Stimulated activated naive CD8-positive, alpha-beta T cell treated with anti-CD3 and anti-CD28 coated beads, Interleukin-15, amount 100 ng/mL, for 72 hours (primary cell): ENCODE data around the gene DLL3.

ENCODE experiments used
- ATAC-seq: fragments of 150-1000 bp; cut with Tn5 transposase; 2 replicates; pipeline ENCODE4 v1.10.0; 2021; ENCODE audit warnings: mild to moderate bottlenecking, moderate library complexity
- DNase-seq, 2 donors: peaks; one replicate each; pipeline ENCODE4 v3.0.0; 2021 to 2022
- H3K27ac Mint-ChIP-seq, 2 donors: one replicate each; pipeline ENCODE4 v1.8.0; 2022; ENCODE audit warnings: mild to moderate bottlenecking in 2 of 2, mixed read lengths in 2 of 2, moderate library complexity in 2 of 2
- H3K27me3 Mint-ChIP-seq: one replicate; pipeline ENCODE4 v1.8.0; 2022; ENCODE audit warnings: mixed read lengths
- H3K4me1 Mint-ChIP-seq: one replicate; pipeline ENCODE4 v1.8.0; 2022; ENCODE audit warnings: mild to moderate bottlenecking, mixed read lengths
- H3K4me3 Mint-ChIP-seq, 2 donors: one replicate each; pipeline ENCODE4 v1.8.0; 2022; ENCODE audit warnings: mild to moderate bottlenecking in 2 of 2, mixed read lengths in 2 of 2, moderate library complexity in 1 of 2
- H3K9me3 Mint-ChIP-seq, 2 donors: one replicate each; pipeline ENCODE4 v1.8.0; 2022; ENCODE audit warnings: mixed read lengths in 2 of 2

The DLL3 gene

DNA sequence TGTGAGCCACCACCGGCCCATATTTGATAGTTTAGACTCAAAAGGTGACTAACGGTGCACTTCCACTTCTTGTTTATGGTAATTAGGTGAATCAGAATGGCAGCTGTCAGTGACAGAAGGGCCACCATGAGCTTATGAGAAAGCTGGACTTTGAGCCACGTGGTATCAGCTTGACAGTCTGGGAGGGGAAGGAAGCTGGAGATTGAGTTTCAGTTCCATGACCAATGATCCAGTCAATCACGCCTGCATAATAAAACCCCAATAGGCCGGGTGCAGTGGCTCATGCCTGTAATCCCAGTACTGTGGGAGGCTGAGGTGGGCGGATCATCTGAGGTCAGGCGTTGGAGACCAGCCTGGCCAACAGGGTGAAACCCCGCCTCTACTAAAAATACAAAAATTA lies 25.7 kb downstream of the DLL3 start:
- ATAC-seq (no peak), DNase-seq (no peak)
- Mint-ChIP-seq H3K4me1 (peaks cover 11% of the 10 kb centered on the region), H3K27ac (no peak overlapping the region), H3K27me3 (no peaks in the 10 kb centered on the region), H3K9me3 (no peaks in the 10 kb centered on the region), H3K4me3 (no peak overlapping the region)

DNA sequence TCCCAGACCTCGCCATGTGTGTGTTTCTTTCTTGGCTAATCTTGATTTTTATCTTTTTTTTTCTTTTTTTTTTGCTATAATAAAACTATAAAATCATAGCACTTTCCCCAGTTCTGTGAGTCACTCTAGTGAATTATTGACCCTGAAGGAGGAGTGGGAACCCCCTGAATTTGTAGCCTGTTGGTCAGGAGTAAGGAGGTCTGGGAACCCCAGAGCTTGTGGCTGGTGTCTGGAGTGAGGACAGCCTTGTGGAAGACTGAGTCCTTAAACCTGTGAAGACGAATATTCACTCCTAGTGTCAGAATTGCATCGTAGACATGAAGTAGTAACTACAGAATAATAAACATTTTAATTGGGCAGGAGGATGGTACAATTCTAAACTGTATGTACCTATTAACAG lies 26.5 kb downstream of the DLL3 start:
- H3K27me3 Mint-ChIP-seq, result no peaks in the 10 kb centered on the region
- no peaks in the 10 kb centered on the region for H3K9me3 Mint-ChIP-seq
- H3K4me1 Mint-ChIP-seq, result peaks cover 16% of the 10 kb centered on the region
- H3K27ac Mint-ChIP-seq, result peak overlapping the region in 1 of 2 donors; percentile 59
- H3K4me3 Mint-ChIP-seq, result no peak overlapping the region
- ATAC-seq, result no peak
- no peak for DNase-seq

DNA sequence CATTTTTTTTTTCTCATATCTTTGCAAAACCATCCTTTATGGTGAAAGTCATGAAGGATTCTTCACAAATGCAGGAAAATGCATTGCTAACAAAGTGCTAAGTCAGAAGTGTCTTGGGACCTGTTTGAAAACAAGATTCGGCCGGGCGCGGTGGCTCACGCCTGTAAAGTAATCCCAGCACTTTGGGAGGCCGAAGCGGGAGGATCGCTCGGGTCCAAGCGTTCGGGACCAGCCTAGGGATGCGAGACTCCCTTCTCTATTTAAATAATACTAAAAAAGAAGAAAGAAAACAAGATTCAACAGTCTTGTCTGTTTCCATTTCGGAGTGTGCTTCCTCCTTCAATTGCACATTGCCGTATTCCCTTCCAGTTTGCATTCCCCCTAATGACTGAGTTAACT lies 33.1 kb downstream of the DLL3 start:
- Mint-ChIP-seq H3K4me3 (peak overlapping the region; percentile 92 to 97), H3K27me3 (no peaks in the 10 kb centered on the region), H3K4me1 (peaks cover 28% of the 10 kb centered on the region), H3K9me3 (no peaks in the 10 kb centered on the region), H3K27ac (peak overlapping the region; percentile 88 to 95)
- ATAC-seq (no peak), DNase-seq (no peak)

DNA sequence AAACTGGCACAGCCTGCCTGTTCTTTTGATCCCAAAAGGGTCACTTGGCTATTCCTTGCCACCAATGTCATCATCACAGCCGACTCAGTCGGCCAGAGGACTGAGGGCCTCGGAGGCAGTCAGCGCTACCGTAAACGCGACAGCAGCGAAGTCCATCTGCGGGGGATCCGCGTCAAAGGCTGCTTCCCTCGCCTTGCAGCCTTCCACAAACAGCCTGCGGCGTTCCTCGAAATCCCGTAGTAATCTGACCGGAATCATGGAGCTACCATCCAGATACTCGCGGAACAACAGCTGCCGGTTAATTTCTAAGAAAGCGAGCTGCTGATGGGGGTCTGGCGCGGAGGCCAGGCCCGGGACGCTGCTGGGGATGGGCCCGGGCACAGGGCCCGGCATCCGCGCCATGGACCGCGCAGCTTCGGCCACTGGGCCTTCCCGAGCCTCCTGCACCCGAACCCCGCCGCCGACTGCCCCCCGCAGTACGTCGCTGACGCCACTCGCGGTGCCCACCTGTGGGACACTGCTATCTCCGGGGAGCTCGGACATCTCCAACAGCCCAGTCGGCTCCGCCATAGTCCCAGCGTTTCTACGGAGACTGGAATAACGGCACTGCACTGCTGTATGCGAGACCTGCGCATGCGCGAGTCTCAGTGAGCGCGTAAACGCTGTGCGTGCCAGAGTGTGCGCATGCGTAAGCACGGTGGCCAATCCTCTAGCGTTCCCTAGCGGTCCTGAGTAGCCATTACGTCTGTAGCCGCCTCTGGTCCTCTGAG lies 33.7 kb downstream of the DLL3 start, which contains the start of gene EID2B:
Gene EID2B (minus strand): TSS at position 620 of the 770 bp plus-strand sequence. CDS start 50 bp downstream, at position 570.
- peaks cover 33% of the 10 kb centered on the region for H3K4me1 Mint-ChIP-seq

DNA sequence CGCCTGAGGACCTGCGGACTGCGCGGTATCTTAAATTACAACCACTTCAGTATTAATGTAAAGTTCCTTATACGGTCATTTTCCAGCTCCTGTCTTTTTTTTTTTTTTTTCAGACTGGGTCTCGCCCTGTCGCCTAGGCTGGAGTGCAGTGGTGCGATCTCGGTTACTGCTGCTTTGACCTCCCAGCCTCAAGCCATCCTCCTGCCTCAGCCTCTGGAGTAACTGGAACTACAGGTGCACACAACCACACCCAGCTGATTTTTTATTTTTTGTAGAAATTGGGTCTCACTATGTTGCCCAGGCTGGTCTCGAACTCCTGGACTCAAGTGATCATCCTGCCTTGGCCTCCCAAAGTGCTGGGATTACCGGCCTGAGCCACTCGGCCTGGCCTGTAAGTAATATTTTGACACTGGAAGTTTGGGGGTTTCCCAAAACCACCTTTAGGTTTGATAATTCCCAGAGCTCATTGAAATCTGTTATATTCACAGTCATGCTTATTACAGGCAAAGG lies 34.3 kb downstream of the DLL3 start:
- H3K4me3 Mint-ChIP-seq, result peak overlapping the region; percentile 92 to 97
- no peaks in the 10 kb centered on the region for H3K9me3 Mint-ChIP-seq
- no peak for DNase-seq
- peaks cover 40% of the 10 kb centered on the region for H3K4me1 Mint-ChIP-seq
- peak; percentile 31 for ATAC-seq
- no peaks in the 10 kb centered on the region for H3K27me3 Mint-ChIP-seq
- peak overlapping the region in 1 of 2 donors; percentile 93 for H3K27ac Mint-ChIP-seq

More for the DNA sequence above, 33.7 kb downstream of the DLL3 start, which contains the start of gene EID2B:
- H3K27me3 Mint-ChIP-seq, result no peaks in the 10 kb centered on the region
- no peaks in the 10 kb centered on the region for H3K9me3 Mint-ChIP-seq
- DNase-seq, result peak; percentile 94 to 95
- peak within 1 kb of the TSS; percentile 93 to 96 for H3K27ac Mint-ChIP-seq
- peak within 1 kb of the TSS; percentile 92 to 97 for H3K4me3 Mint-ChIP-seq
- ATAC-seq, result peak; percentile 94

DNA sequence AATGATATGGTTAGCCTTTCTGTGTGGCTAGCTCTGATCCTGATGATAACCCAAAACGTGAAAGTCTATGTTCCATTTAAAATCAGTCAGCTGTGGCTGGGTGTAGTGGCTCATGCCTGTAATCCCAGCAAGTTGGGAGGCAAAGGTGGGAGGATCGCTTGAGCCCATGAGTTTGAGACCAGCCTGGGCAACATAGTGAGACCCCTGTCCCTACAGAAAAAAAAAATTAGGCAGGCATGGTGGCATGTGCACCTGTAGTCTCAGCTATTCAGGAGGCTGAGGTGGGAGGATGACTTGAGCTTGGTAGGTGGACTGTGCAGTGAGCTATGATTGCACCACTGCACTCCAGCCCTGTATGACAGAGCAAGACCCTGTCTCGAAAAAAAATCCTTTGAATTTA lies 35.0 kb downstream of the DLL3 start:
- ATAC-seq (no peak), DNase-seq (no peak)
- Mint-ChIP-seq H3K4me1 (peaks cover 42% of the 10 kb centered on the region), H3K27me3 (no peaks in the 10 kb centered on the region), H3K9me3 (no peaks in the 10 kb centered on the region), H3K4me3 (no peak overlapping the region), H3K27ac (no peak overlapping the region)

DNA sequence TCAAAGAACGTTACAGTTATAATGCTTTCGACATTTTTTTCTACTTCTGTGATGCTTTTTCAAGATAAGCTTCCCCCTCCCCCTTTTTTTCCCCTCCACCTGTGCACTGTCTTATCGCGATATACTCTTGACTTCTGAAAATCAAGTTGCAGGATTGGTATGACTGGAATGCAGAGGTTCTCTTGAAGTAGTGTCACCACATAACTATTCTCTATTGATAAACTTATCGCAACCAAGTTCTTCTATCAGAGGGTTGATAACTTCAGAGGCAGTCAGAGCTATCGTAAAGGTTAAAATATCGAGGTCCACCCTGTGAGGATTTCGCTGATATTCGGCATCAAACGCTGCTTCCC lies 40.4 kb downstream of the DLL3 start:
- Mint-ChIP-seq H3K4me1 (peaks cover 59% of the 10 kb centered on the region), H3K4me3 (peak overlapping the region; percentile 90 to 91), H3K27ac (peak overlapping the region; percentile 72 to 86), H3K27me3 (no peaks in the 10 kb centered on the region), H3K9me3 (no peaks in the 10 kb centered on the region)
- DNase-seq (no peak), ATAC-seq (peak; percentile 29)

DNA sequence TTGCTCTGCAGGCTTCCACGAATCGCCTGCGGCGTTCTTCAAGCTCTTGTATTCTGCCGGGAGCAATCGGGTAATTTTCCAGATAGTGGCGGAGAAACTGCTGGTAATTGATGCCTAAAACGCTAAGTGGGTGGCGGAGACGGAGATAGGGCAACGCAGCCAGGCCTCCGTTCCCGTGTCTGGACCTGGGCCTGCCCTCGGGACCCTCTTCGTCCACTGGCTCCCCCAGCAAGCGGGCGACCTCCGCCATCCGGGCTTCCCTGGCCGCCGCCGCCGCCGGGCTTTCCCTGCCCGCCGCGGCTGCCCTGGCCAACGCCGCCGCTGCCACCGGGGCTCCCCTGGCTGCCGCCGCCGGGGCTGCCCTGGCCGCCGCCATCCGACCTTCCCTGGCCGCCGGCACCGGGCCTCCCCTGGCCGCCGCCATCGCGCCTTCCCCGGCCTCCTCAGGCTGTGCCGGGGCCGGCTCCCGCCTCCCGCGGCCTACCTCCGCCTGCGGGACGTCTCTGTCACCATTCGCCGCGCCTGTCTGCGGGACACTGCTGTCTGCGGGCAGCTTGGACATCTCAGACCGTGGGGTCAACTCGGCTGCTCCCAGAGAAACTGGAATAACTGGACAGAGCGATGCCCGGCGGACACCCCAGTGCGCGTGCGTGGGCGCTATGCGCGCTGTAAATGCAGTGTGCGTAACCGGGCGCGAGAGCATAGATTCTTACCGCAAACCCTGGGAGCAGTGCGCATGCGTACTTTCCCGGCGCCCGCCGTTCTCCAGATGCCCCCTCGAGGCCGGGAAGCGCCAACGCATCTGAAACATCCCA lies 41.0 kb downstream of the DLL3 start, which contains the start of gene EID2:
Gene EID2 (minus strand): TSS at position 644 of the 815 bp plus-strand sequence. CDS start 82 bp downstream, at position 562.
- ATAC-seq (peak; percentile 93), DNase-seq (peak; percentile 93 to 95)
- no peaks in the 10 kb centered on the region for H3K9me3 Mint-ChIP-seq
- peak within 1 kb of the TSS; percentile 90 to 91 for H3K4me3 Mint-ChIP-seq
- H3K27ac Mint-ChIP-seq, result peak within 1 kb of the TSS; percentile 97 to 98
- peaks cover 65% of the 10 kb centered on the region for H3K4me1 Mint-ChIP-seq
- H3K27me3 Mint-ChIP-seq, result no peaks in the 10 kb centered on the region

DNA sequence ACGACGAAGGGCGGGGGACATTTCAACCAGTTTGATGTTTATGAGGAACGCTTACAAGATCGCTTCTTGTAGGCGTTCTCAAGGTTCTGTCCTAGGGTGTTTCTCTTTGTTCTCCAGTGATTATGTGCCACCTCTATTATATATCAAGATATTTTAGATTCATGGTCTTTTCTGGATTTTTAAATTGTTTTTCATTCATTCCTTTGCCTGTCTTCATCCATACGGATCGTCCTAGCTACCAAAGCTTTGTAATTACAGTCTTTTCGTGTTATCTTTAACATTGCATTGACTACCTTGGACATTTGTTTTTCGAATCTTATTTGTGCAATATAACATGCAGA lies 41.6 kb downstream of the DLL3 start:
- ATAC-seq (no peak), DNase-seq (no peak)
- H3K4me1 Mint-ChIP-seq, result peaks cover 70% of the 10 kb centered on the region
- peak overlapping the region; percentile 97 to 98 for H3K27ac Mint-ChIP-seq
- no peaks in the 10 kb centered on the region for H3K27me3 Mint-ChIP-seq
- H3K4me3 Mint-ChIP-seq, result peak overlapping the region; percentile 90 to 91
- no peaks in the 10 kb centered on the region for H3K9me3 Mint-ChIP-seq

DNA sequence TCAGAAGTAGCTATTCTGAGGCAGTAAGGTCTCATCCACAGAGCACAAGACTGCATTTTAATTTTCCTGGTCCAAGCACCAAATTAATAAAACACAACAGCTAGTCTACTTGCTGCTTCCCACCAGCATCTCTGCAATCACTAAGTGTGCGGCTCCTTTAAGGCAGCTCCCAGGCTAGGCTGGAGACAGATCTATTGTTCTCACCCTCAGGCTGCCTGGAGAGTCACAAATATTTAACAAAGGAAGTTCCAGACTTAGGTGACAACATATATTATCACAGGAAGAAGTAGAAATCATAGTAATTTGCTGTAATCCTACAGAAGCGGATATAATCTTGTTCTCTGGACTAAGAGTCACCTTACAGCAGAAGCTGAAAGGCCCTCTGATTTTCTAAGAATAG lies 43.5 kb downstream of the DLL3 start:
- H3K27ac Mint-ChIP-seq, result no peak overlapping the region
- H3K27me3 Mint-ChIP-seq, result no peaks in the 10 kb centered on the region
- H3K9me3 Mint-ChIP-seq, result no peaks in the 10 kb centered on the region
- DNase-seq (no peak), ATAC-seq (no peak)
- H3K4me3 Mint-ChIP-seq, result no peak overlapping the region
- peaks cover 70% of the 10 kb centered on the region for H3K4me1 Mint-ChIP-seq

DNA sequence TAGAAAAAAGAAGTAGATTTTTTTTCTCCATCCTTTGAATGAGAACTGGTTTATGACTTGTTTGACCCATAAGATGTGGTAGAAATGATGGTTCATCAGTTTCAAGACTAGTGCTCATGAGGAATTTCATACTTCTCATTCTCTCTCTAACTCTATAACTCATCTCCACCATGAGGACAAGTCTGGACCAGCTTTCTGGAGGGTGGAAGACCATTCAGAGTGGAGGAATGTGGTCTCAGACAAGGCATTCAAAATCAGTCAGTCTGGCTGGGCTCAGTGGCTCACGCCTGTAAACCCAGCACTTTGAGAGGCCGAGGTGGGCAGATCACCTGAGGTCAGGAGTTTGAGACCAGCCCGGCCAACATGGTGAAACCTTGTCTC lies 44.7 kb downstream of the DLL3 start:
- Mint-ChIP-seq H3K27ac (no peak overlapping the region), H3K4me3 (no peak overlapping the region), H3K4me1 (peaks cover 58% of the 10 kb centered on the region), H3K9me3 (no peaks in the 10 kb centered on the region), H3K27me3 (no peaks in the 10 kb centered on the region)
- DNase-seq (no peak), ATAC-seq (no peak)

DNA sequence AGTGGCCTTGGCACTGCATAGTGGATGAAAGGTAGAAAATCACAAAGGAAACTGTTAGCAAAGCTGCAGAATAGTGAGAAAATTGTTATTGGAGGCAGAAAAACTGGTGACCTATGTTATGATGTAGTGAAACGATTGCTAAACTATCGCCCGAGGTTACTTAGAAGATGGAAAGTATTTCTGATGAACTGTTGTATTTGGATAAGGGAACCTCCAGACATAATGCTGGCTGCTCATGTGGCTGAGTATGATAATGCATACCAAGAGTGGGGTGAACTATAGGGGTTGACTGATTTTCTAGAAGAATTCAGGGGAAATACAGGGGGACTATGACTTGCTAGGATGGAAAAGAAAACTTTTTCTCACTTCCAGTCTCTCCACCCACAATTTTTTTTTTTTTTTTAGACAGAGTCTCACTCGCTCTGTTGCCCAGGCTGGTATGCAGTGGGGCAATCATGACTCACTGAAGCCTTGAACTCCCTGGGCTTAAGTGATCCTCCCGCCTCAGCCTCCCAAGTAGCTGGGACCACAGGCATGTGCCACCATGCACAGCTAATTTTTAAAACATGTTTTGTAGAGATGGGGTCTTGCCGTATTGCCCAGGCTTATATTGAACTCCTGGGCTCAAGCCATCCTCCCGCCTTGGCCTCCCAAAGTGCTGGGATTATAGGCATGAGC lies 45.6 kb downstream of the DLL3 start:
- H3K4me1 Mint-ChIP-seq, result peaks cover 49% of the 10 kb centered on the region
- ATAC-seq, result no peak
- DNase-seq, result no peak
- no peak overlapping the region for H3K27ac Mint-ChIP-seq
- no peaks in the 10 kb centered on the region for H3K27me3 Mint-ChIP-seq
- no peaks in the 10 kb centered on the region for H3K9me3 Mint-ChIP-seq
- H3K4me3 Mint-ChIP-seq, result no peak overlapping the region

DNA sequence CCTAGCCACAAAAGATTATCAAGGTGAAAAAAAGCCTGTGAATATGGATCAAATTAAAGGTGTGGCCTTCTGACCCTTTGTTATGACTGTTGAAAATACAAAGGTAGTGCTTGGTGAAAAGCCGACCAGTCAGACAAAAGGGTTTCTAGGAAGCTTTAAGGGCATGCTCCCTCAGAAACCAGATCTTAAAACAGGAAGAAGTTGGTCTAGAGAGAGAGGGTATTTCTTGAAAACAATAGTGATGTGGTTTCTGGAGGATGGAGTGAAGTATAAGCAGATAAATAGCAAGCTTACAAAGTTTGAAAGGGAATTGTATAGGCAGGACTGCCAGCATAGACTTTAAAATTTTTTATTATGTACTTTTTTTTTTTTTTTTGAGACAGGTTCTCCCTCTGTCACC lies 46.2 kb downstream of the DLL3 start:
- no peaks in the 10 kb centered on the region for H3K9me3 Mint-ChIP-seq
- H3K27ac Mint-ChIP-seq, result no peak overlapping the region
- no peak for ATAC-seq
- H3K4me3 Mint-ChIP-seq, result no peak overlapping the region
- H3K27me3 Mint-ChIP-seq, result no peaks in the 10 kb centered on the region
- peaks cover 49% of the 10 kb centered on the region for H3K4me1 Mint-ChIP-seq
- DNase-seq, result no peak

DNA sequence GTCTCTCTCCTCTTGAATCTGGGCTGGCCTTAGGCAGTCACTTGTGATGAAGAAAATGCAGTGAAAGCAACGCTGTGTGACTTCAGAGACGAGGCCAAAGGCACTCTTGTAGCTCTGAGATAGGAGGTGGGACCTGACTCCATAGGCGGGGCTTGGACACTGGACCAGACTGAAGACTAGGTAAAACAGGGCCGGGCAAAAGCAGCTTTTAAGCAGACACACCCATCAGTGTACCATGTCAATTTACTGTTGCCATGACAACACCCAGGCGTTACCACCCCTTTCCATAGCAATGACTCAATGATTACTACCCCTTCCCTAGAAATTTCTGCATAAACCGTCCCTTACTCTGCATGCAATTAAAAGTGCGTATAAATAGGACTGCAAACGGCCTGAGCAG lies 47.9 kb downstream of the DLL3 start:
- Mint-ChIP-seq H3K27me3 (no peaks in the 10 kb centered on the region), H3K27ac (no peak overlapping the region), H3K9me3 (no peaks in the 10 kb centered on the region), H3K4me1 (peaks cover 41% of the 10 kb centered on the region), H3K4me3 (no peak overlapping the region)
- ATAC-seq (no peak), DNase-seq (no peak)

DNA sequence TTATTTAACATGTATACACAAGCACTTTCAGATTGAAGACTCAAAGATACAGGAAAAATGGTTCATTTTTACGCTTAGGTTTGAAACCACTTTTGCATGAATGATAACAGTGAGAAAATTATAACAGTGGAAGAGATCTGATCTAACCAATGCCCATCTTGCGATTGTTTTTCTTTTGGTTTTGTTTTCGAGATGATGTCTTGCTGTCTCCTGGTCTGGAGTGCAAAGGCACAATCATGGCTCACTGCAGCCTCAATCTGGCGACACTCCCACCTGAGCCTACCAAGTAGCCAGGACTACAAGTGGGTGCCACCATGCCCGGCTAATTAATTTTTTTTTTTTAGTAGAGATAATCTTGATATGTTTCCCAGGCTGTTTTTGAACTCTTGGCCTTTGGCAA lies 51.5 kb downstream of the DLL3 start:
- no peak for DNase-seq
- Mint-ChIP-seq H3K4me3 (no peak overlapping the region), H3K4me1 (peaks cover 20% of the 10 kb centered on the region), H3K27ac (no peak overlapping the region), H3K9me3 (no peaks in the 10 kb centered on the region), H3K27me3 (no peaks in the 10 kb centered on the region)
- no peak for ATAC-seq
